ENCODE data around the gene LCLAT1.
A peak's percentile ranks its signal among the peaks of the same experiment; 100 is the strongest.

Gene LCLAT1

GRCh38 chr2:30447149-30448045 lies at the start of gene LCLAT1:
Gene LCLAT1, plus strand, starts transcription at chr2:30447246. Its CDS starts 78,345 bp downstream, at chr2:30525591.
- Histone ChIP-seq H3K9ac (ENCODE audit: low read depth, low read length) (peak within 1 kb of the TSS; percentile 89), H3K4me1 (ENCODE audit: insufficient read depth, low read length) (peaks cover 12% of the 10 kb centered on the region; the same call in 1 of the 2 replicates), H3K9me3 (ENCODE audit: control insufficient read depth, insufficient read depth, low read length) (no peaks in the 10 kb centered on the region), H3K36me3 (ENCODE audit: insufficient read depth, low read length) (no peaks in the 10 kb centered on the region)

DNA sequence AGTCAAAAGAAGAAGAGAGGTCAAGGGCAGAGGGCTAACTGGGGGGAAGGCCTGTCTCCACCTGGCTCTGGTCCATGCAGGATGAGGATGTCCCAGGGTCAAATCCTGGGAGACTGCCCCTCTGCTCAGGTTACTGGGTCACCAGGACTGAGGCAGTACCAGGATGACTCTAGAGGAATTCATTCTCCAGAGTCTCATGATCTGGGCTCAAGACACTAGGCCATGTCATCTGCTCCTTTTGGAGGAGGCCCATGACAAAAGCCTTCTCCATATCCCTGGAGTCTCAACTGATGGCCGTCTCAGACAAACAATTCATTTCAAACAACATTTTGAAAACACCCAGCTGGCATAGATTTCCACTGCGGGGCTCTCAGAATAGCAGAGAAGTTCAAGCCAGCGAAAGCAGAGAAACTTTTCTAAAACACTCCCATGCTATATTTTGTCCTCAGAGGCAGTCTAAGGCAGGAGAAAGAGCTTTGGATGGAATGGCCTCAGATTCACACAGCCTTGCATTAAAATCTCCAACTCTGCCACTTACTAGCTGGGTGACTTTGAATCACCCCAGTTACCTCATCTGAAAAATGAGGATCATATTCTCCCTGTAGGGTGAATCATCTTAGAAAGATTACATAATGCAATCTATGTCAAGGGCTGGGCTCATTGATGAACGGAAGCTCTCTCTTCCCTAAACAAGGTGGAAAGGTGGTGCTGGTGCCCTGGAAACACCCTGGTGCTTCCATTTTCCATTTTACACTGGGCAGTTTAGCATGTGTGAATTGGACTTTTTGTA lies 48.8 kb upstream of the LCLAT1 start:
- no peak overlapping the region for H3K9ac ChIP-seq (ENCODE audit: low read depth, low read length)
- H3K9me3 ChIP-seq (ENCODE audit: control insufficient read depth, insufficient read depth, low read length) = no peaks in the 10 kb centered on the region
- H3K4me1 ChIP-seq (ENCODE audit: insufficient read depth, low read length) = no peaks in the 10 kb centered on the region
- H3K36me3 ChIP-seq (ENCODE audit: insufficient read depth, low read length) = no peaks in the 10 kb centered on the region

GRCh38 chr2:30400151-30400954 lies 46.7 kb upstream of the LCLAT1 start:
- H3K9ac ChIP-seq (ENCODE audit: low read depth, low read length) = no peak overlapping the region
- peaks cover 19% of the 10 kb centered on the region for H3K4me1 ChIP-seq (ENCODE audit: insufficient read depth, low read length)
- no peaks in the 10 kb centered on the region for H3K9me3 ChIP-seq (ENCODE audit: control insufficient read depth, insufficient read depth, low read length)
- no peaks in the 10 kb centered on the region for H3K36me3 ChIP-seq (ENCODE audit: insufficient read depth, low read length)

DNA sequence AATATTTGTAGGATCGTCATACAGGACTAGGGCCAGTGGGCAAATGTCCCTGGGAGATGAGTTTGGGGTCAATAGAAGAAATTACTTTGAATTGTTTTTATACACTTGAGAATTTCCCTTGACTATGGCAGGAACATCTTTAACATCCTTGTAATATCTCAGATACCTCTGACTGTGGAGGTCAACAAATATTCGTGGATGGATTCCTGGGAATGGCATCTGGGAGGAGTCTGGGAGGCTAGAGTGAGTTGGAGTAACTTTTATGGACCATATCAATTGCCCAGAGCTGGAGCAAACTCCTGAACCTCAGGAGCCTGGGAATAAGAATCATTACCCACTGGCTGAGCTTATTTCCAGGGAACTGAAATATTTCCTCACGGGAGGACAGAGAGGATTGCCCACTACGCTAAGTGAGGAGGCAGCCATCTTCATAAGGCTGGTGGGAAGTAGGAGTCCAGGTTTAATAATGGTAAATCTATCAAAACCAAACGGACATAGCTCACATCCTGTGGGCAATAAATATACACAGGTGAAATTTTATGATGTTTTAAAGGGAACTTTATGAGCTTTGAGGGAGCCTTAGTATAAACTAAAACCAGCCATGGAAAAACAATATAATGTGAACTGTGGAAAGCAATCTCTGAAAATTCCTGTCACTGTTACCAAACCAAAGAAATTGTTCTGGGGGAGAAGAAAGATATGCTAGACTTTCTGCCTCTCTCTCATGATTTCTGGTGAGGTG lies 44.4 kb upstream of the LCLAT1 start:
- H3K9ac ChIP-seq (ENCODE audit: low read depth, low read length) = no peak overlapping the region
- peaks cover 22% of the 10 kb centered on the region for H3K4me1 ChIP-seq (ENCODE audit: insufficient read depth, low read length)
- H3K36me3 ChIP-seq (ENCODE audit: insufficient read depth, low read length) = no peaks in the 10 kb centered on the region
- H3K9me3 ChIP-seq (ENCODE audit: control insufficient read depth, insufficient read depth, low read length) = peaks cover 2% of the 10 kb centered on the region; the same call in 1 of the 2 replicates

DNA sequence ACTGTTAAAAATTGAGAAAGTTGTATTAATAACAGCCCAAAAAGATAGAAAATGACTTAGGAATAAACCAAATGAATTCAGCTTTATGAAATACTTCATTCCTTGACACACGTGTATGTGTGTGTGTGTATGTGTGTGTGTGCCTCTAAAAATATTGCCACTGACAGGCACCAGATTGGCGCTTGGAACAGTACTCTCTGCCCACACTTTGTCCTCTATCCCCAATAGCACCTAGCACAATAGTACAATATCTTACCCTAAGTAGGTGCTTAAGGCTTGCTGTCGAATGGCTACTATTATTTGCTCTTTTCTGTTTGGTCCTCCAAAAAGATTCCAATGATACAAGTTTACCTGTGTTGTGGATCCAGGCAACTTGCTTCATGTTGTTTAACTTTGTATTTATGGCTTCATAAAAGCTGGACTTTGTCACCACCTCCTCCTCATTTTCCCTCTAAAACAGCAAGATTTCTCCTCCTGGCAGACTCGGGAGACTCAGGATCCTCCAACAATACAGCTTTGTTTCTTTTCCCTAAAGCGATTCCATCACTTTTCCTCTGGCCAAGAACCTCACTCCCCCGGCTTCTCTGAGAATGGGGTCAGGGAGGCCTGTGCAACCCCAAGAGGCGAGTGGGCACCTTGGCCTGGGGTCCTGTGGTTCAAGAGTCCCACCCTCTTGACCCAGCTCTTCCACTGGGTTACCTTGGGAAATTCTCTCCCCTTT lies 43.3 kb upstream of the LCLAT1 start:
- Histone ChIP-seq H3K9ac (ENCODE audit: low read depth, low read length) (no peak overlapping the region), H3K4me1 (ENCODE audit: insufficient read depth, low read length) (peaks cover 22% of the 10 kb centered on the region), H3K9me3 (ENCODE audit: control insufficient read depth, insufficient read depth, low read length) (peaks cover 2% of the 10 kb centered on the region; the same call in 1 of the 2 replicates), H3K36me3 (ENCODE audit: insufficient read depth, low read length) (no peaks in the 10 kb centered on the region)

- Histone ChIP-seq H3K9ac (ENCODE audit: low read depth, low read length) (no peak overlapping the region; the same call in 1 of the 2 replicates), H3K4me1 (ENCODE audit: insufficient read depth, low read length) (peaks cover 22% of the 10 kb centered on the region), H3K9me3 (ENCODE audit: control insufficient read depth, insufficient read depth, low read length) (peaks cover 2% of the 10 kb centered on the region; the same call in 1 of the 2 replicates), H3K36me3 (ENCODE audit: insufficient read depth, low read length) (no peaks in the 10 kb centered on the region)
Measured at GRCh38 chr2:30404319-30405259, 42.5 kb upstream of the LCLAT1 start.

GRCh38 chr2:30405260-30405605 lies 41.8 kb upstream of the LCLAT1 start:
- Histone ChIP-seq H3K36me3 (ENCODE audit: insufficient read depth, low read length) (no peaks in the 10 kb centered on the region), H3K4me1 (ENCODE audit: insufficient read depth, low read length) (peaks cover 28% of the 10 kb centered on the region), H3K9me3 (ENCODE audit: control insufficient read depth, insufficient read depth, low read length) (peaks cover 2% of the 10 kb centered on the region; the same call in 1 of the 2 replicates), H3K9ac (ENCODE audit: low read depth, low read length) (no peak overlapping the region)

- Histone ChIP-seq H3K36me3 (ENCODE audit: insufficient read depth, low read length) (no peaks in the 10 kb centered on the region), H3K9ac (ENCODE audit: low read depth, low read length) (no peak overlapping the region), H3K9me3 (ENCODE audit: control insufficient read depth, insufficient read depth, low read length) (peaks cover 2% of the 10 kb centered on the region; the same call in 1 of the 2 replicates), H3K4me1 (ENCODE audit: insufficient read depth, low read length) (peaks cover 37% of the 10 kb centered on the region)
Measured at GRCh38 chr2:30406853-30407252, 40.2 kb upstream of the LCLAT1 start.

GRCh38 chr2:30408961-30409387 lies 38.1 kb upstream of the LCLAT1 start:
- Histone ChIP-seq H3K9ac (ENCODE audit: low read depth, low read length) (no peak overlapping the region), H3K9me3 (ENCODE audit: control insufficient read depth, insufficient read depth, low read length) (peaks cover 2% of the 10 kb centered on the region; the same call in 1 of the 2 replicates), H3K36me3 (ENCODE audit: insufficient read depth, low read length) (no peaks in the 10 kb centered on the region), H3K4me1 (ENCODE audit: insufficient read depth, low read length) (peaks cover 32% of the 10 kb centered on the region)

- H3K4me1 ChIP-seq (ENCODE audit: insufficient read depth, low read length) = peaks cover 19% of the 10 kb centered on the region
- no peaks in the 10 kb centered on the region for H3K36me3 ChIP-seq (ENCODE audit: insufficient read depth, low read length)
- H3K9ac ChIP-seq (ENCODE audit: low read depth, low read length) = no peak overlapping the region
- H3K9me3 ChIP-seq (ENCODE audit: control insufficient read depth, insufficient read depth, low read length) = peaks cover 2% of the 10 kb centered on the region; the same call in 1 of the 2 replicates
Measured at GRCh38 chr2:30410217-30410616, 36.8 kb upstream of the LCLAT1 start.

- Histone ChIP-seq H3K9me3 (ENCODE audit: control insufficient read depth, insufficient read depth, low read length) (peaks cover 2% of the 10 kb centered on the region; the same call in 1 of the 2 replicates), H3K4me1 (ENCODE audit: insufficient read depth, low read length) (peaks cover 17% of the 10 kb centered on the region), H3K9ac (ENCODE audit: low read depth, low read length) (no peak overlapping the region), H3K36me3 (ENCODE audit: insufficient read depth, low read length) (no peaks in the 10 kb centered on the region)
Measured at GRCh38 chr2:30412047-30412683, 34.9 kb upstream of the LCLAT1 start.

All from ES-I3 (cell line).